Measurements from ENCODE around the gene FLRT2.

The FLRT2 gene

GRCh38 chr14:85565862-85566296, 35.9 kb downstream of the FLRT2 start:
- DNase-seq: no peak

GRCh38 chr14:85566603-85567002, 36.7 kb downstream of the FLRT2 start:
- no peak for DNase-seq

GRCh38 chr14:85572011-85572410, 42.1 kb downstream of the FLRT2 start:
- DNase-seq: no peak

- DNase-seq: no peak
Measured at GRCh38 chr14:85572845-85573244, 42.9 kb downstream of the FLRT2 start.

- DNase-seq: no peak
Measured at GRCh38 chr14:85573406-85573805, 43.5 kb downstream of the FLRT2 start.

- DNase-seq: no peak
Measured at GRCh38 chr14:85574853-85575616, 45.1 kb downstream of the FLRT2 start.

GRCh38 chr14:85575617-85575898, 45.6 kb downstream of the FLRT2 start:
- no peak for DNase-seq

GRCh38 chr14:85576218-85576617, 46.3 kb downstream of the FLRT2 start:
- DNase-seq: no peak

GRCh38 chr14:85576848-85577542, 47.1 kb downstream of the FLRT2 start:
- no peak for DNase-seq

GRCh38 chr14:85577543-85578114, 47.7 kb downstream of the FLRT2 start:
- DNase-seq: no peak

- no peak for DNase-seq
Measured at GRCh38 chr14:85578357-85578756, 48.4 kb downstream of the FLRT2 start.

- no peak for DNase-seq
Measured at GRCh38 chr14:85578930-85579329, 49.0 kb downstream of the FLRT2 start.

GRCh38 chr14:85579942-85580341, 50.0 kb downstream of the FLRT2 start:
- DNase-seq: no peak

- no peak for DNase-seq
Measured at GRCh38 chr14:85580536-85581140, 50.7 kb downstream of the FLRT2 start.

GRCh38 chr14:85581691-85582090, 51.7 kb downstream of the FLRT2 start:
- DNase-seq: no peak

GRCh38 chr14:85583380-85583779, 53.4 kb downstream of the FLRT2 start:
- no peak for DNase-seq

- no peak for DNase-seq
Measured at GRCh38 chr14:85584481-85584880, 54.5 kb downstream of the FLRT2 start.

GRCh38 chr14:85587151-85587711, 57.3 kb downstream of the FLRT2 start:
- no peak for DNase-seq

GRCh38 chr14:85590784-85591183, 60.8 kb downstream of the FLRT2 start:
- no peak for DNase-seq

GRCh38 chr14:85594217-85594616, 64.3 kb downstream of the FLRT2 start:
- no peak for DNase-seq

- no peak for DNase-seq
Measured at GRCh38 chr14:85595981-85596380, 66.0 kb downstream of the FLRT2 start.

GRCh38 chr14:85596562-85596961, 66.6 kb downstream of the FLRT2 start:
- no peak for DNase-seq

GRCh38 chr14:85597701-85598100, 67.8 kb downstream of the FLRT2 start:
- no peak for DNase-seq

GRCh38 chr14:85599939-85600338, 70.0 kb downstream of the FLRT2 start:
- no peak for DNase-seq
